22Rv1 (cell line): ENCODE measurements around the gene EAPP.

Source experiments
- ZFX ChIP-seq: fragments of 450-650 bp; IDR thresholded peaks from 2 replicates; pipeline ENCODE4 v1.6.1; 2017; ENCODE audit warnings: antibody characterized with exemption, borderline replicate concordance
- TF ChIP-seq, protein P1 (sequence below): fragments of 450-650 bp; IDR thresholded peaks from 2 replicates; pipeline ENCODE4 v1.5.1; 2017; ENCODE audit warnings: mild to moderate bottlenecking

DNA sequence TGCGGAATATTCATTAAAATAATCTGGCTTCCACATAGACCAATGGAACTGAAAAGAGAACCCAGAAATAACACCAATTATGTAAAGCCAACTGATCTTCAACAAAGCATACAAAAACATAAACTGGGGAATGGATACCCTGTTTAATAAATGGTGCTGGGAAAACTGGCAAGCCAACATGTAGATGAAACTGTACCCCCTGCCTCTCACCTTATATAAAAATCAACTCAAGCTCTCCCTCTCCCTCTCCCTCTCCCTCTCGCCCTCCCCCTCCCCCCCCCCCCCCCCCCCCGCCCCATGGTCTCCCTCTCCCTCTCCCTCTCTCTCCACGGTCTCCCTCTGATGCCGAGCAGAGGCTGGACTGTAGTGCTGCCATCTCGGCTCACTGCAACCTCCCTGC lies 64.3 kb downstream of the EAPP start:
- TF ChIP-seq, protein P1, sequence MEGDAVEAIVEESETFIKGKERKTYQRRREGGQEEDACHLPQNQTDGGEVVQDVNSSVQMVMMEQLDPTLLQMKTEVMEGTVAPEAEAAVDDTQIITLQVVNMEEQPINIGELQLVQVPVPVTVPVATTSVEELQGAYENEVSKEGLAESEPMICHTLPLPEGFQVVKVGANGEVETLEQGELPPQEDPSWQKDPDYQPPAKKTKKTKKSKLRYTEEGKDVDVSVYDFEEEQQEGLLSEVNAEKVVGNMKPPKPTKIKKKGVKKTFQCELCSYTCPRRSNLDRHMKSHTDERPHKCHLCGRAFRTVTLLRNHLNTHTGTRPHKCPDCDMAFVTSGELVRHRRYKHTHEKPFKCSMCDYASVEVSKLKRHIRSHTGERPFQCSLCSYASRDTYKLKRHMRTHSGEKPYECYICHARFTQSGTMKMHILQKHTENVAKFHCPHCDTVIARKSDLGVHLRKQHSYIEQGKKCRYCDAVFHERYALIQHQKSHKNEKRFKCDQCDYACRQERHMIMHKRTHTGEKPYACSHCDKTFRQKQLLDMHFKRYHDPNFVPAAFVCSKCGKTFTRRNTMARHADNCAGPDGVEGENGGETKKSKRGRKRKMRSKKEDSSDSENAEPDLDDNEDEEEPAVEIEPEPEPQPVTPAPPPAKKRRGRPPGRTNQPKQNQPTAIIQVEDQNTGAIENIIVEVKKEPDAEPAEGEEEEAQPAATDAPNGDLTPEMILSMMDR = no peak
- TF ChIP-seq ZFX = no peak
